ENCODE results near the gene SHANK2. TPM values are rescaled to one million over a fixed set of nuclear protein-coding genes. Genes with fewer than 3 reads are reported as not detected.

Gene SHANK2
- total RNA-seq, 2 donors from 2014 or later: 43.5 to 46.4 TPM

DNA sequence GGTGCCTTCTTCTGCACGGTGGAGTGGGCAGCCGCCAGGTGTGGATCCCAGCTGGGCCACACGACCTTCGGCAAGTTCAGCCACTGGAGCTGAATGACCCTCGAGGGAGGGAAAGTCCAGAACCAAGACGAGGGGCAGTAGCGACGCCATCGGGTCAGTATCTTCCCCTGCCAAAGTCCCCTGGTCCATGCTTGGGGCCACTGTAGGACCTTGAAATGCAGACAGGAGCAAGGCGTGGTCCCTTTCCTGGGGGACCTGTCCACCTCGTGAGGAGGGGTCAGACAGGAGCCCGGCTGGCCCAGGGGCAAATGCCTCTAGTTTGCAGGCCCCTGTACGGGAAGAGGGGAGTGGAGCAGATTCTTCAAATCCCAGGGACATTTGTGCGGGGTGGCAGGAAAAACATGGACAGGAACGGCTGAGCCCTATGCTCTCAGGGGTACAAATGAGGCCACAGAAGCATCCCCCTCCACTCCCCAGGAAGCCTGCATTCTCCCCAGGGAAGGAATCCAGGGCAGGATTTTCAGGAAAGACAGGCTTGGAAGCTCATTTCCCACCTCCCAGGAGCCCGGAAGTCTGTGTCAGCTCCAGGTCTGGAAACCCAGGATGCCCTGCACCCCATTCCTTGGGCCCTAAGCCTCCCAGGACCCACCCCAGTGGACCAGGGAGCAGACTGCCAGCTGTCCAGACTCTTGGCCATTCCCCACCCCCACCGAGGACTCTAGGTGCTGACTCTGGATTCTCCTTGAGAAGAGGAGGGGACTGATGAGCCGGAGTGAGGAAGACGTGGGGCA, 6.6 kb downstream of the SHANK2 start:
- TF ChIP-seq POLR2A (IDR thresholded peaks at IDR 0.05): no peak
- no peak for TF ChIP-seq POLR2AphosphoS5 (IDR thresholded peaks at IDR 0.05)
- TF ChIP-seq, protein P1, sequence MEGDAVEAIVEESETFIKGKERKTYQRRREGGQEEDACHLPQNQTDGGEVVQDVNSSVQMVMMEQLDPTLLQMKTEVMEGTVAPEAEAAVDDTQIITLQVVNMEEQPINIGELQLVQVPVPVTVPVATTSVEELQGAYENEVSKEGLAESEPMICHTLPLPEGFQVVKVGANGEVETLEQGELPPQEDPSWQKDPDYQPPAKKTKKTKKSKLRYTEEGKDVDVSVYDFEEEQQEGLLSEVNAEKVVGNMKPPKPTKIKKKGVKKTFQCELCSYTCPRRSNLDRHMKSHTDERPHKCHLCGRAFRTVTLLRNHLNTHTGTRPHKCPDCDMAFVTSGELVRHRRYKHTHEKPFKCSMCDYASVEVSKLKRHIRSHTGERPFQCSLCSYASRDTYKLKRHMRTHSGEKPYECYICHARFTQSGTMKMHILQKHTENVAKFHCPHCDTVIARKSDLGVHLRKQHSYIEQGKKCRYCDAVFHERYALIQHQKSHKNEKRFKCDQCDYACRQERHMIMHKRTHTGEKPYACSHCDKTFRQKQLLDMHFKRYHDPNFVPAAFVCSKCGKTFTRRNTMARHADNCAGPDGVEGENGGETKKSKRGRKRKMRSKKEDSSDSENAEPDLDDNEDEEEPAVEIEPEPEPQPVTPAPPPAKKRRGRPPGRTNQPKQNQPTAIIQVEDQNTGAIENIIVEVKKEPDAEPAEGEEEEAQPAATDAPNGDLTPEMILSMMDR (IDR thresholded peaks at IDR 0.05): no peak
- Histone ChIP-seq H3K4me3 (no peak overlapping the region), H3K27ac (no peak overlapping the region), H3K36me3 (no peaks in the 10 kb centered on the region), H3K27me3 (replicated peaks; ENCODE audit: insufficient read depth) (no peaks in the 10 kb centered on the region), H3K9me3 (no peaks in the 10 kb centered on the region), H3K4me1 (replicated peaks) (peaks cover 8% of the 10 kb centered on the region)
- 73% methylated on average over 19 of the region's 19 CpGs for WGBS
- intact Hi-C loops (cut with DNase I): no loop called here
- DNase-seq (ENCODE audit: low spot score): no peak

DNA sequence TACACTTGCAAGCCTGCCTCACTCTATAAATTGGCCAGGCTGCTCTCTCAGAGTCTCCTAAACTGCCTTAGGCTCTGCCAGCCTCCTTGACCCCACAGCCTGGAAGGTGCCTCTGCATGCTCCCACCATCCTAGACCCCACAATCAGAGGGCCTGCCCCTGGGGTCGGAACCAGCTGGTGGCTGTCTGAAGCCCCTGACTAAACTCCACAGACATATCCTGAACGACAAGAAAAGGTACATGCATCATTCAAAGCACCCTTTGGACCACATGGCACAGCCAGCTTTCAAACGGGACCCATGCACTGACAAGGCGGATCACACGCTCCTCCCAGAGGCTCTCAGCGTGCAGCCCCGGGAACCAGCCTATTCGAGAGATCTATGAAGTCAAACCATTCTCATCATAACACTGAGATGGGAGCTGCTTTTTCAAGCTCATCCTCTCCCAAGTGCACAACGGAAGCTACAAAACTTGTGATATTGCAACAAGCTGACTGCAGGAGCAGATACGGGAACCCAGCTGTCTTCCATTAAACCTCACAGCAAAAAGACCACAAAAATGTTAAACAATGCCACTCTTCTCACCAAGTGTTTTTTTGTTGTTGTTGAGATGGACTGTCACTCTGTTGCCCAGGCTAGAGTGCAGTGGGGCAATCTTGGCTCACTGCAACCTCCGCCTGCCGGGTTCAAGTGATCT, 8.1 kb downstream of the SHANK2 start:
- Histone ChIP-seq H3K9me3 (no peaks in the 10 kb centered on the region), H3K4me1 (replicated peaks) (peaks cover 8% of the 10 kb centered on the region), H3K27me3 (replicated peaks; ENCODE audit: insufficient read depth) (no peaks in the 10 kb centered on the region), H3K27ac (no peak overlapping the region), H3K36me3 (no peaks in the 10 kb centered on the region), H3K4me3 (no peak overlapping the region)
- TF ChIP-seq POLR2A (IDR thresholded peaks at IDR 0.05) (no peak), POLR2AphosphoS5 (IDR thresholded peaks at IDR 0.05) (no peak)
- TF ChIP-seq, protein P1 (IDR thresholded peaks at IDR 0.05): no peak
- no peak for DNase-seq (ENCODE audit: low spot score)
- WGBS: 94% methylated on average over 12 of the region's 12 CpGs
- intact Hi-C loops (cut with DNase I): no loop called here

DNA sequence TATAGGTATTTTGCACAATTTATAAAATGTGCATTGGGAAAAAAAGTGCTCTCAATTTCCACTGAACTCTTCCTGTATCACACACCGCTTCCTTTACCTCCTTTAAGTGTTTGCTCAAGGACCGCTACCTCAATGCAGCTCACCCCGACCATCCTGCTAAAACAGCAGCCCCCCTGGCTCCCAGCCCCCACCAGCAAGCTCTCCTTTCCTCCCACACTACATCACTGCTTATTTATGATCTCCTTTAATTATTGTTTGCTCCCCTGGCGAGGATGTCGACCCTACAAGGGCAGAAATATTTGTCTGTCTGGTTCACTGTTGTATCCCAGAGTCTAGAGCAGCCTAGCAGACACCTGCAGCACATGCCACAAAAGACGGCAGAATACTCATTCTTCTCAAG, 10.0 kb downstream of the SHANK2 start:
- Histone ChIP-seq H3K27ac (no peak overlapping the region), H3K36me3 (no peaks in the 10 kb centered on the region), H3K9me3 (no peaks in the 10 kb centered on the region), H3K4me3 (no peak overlapping the region), H3K4me1 (replicated peaks) (peaks cover 8% of the 10 kb centered on the region), H3K27me3 (replicated peaks; ENCODE audit: insufficient read depth) (no peaks in the 10 kb centered on the region)
- intact Hi-C loops (cut with DNase I): no loop called here
- DNase-seq (ENCODE audit: low spot score): no peak
- TF ChIP-seq POLR2A (IDR thresholded peaks at IDR 0.05) (no peak), POLR2AphosphoS5 (IDR thresholded peaks at IDR 0.05) (no peak)
- TF ChIP-seq, protein P1 (IDR thresholded peaks at IDR 0.05): no peak
- WGBS: 59% methylated on average over 6 of the region's 6 CpGs

DNA sequence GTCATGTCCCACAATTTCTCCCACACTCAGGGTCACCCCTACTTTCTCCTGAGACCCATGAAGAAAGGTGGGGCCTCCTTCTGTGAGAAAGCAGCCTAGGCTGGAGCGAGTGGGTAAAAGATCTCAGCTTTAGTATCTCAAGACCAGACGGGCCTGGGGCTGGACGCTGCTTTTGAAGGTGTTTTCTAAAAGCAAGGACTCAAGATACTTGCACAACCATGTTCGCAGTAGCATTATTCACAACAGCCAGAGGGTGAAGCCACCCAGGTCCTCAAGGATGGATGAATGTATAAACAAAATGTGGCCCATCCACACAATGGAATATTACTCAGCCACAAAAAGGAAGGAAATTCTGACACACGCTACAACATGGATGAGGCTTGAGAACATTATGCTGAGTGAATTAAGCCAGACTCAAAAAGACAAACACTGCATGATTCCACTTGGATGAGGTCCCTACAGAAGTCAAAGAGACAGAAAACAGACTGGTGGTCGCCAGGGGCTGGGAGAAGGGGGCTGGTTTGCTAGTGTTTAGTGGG, 10.6 kb downstream of the SHANK2 start:
- Histone ChIP-seq H3K4me3 (no peak overlapping the region), H3K36me3 (no peaks in the 10 kb centered on the region), H3K27me3 (replicated peaks; ENCODE audit: insufficient read depth) (no peaks in the 10 kb centered on the region), H3K9me3 (no peaks in the 10 kb centered on the region), H3K4me1 (replicated peaks) (peaks cover 8% of the 10 kb centered on the region), H3K27ac (peak overlapping the region; percentile 52 to 63)
- intact Hi-C loops (cut with DNase I): no loop called here
- DNase-seq (ENCODE audit: low spot score): no peak
- TF ChIP-seq, protein P1 (IDR thresholded peaks at IDR 0.05): no peak
- TF ChIP-seq POLR2A (IDR thresholded peaks at IDR 0.05) (no peak), POLR2AphosphoS5 (IDR thresholded peaks at IDR 0.05) (no peak)
- 89% methylated on average over 6 of the region's 6 CpGs for WGBS

Measured in prostate gland (tissue), 2 donors.